Measurements from ENCODE around the gene PKN2. TPM values are rescaled to one million over a fixed set of nuclear protein-coding genes. Genes with fewer than 3 reads are reported as not detected.

Gene PKN2
- total RNA-seq, 1 experiment from 2014 or later = 32.6 TPM

- DNase-seq (ENCODE audit: low spot score) (no peak), ATAC-seq (no peak)
- Mint-ChIP-seq H3K9me3 (no peaks in the 10 kb centered on the region), H3K4me3 (no peak overlapping the region), H3K36me3 (no peaks in the 10 kb centered on the region; the same call in 1 of the 2 replicates), H3K27me3 (ENCODE audit: low read depth) (no peaks in the 10 kb centered on the region), H3K4me1 (peaks cover 22% of the 10 kb centered on the region), H3K27ac (no peak overlapping the region)
- CTCF ChIA-PET = no interaction called here
- POLR2A ChIA-PET = no interaction called here
- TF ChIP-seq, protein P1, sequence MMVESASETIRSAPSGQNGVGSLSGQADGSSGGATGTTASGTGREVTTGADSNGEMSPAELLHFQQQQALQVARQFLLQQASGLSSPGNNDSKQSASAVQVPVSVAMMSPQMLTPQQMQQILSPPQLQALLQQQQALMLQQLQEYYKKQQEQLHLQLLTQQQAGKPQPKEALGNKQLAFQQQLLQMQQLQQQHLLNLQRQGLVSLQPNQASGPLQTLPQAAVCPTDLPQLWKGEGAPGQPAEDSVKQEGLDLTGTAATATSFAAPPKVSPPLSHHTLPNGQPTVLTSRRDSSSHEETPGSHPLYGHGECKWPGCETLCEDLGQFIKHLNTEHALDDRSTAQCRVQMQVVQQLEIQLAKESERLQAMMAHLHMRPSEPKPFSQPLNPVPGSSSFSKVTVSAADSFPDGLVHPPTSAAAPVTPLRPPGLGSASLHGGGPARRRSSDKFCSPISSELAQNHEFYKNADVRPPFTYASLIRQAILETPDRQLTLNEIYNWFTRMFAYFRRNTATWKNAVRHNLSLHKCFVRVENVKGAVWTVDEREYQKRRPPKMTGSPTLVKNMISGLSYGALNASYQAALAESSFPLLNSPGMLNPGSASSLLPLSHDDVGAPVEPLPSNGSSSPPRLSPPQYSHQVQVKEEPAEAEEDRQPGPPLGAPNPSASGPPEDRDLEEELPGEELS (CRISPR knock-in tag; IDR thresholded peaks at IDR 0.05) = no peak
- TF ChIP-seq RELA (CRISPR knock-in tag; IDR thresholded peaks at IDR 0.05; ENCODE audit: borderline replicate concordance) = no peak
- TF ChIP-seq ATF3 (CRISPR knock-in tag; conservative IDR thresholded peaks at IDR 0.05) = no peak
- no peak for TF ChIP-seq TEAD4 (CRISPR knock-in tag; IDR thresholded peaks at IDR 0.05)
- TF ChIP-seq, protein P2, sequence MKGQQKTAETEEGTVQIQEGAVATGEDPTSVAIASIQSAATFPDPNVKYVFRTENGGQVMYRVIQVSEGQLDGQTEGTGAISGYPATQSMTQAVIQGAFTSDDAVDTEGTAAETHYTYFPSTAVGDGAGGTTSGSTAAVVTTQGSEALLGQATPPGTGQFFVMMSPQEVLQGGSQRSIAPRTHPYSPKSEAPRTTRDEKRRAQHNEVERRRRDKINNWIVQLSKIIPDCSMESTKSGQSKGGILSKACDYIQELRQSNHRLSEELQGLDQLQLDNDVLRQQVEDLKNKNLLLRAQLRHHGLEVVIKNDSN (CRISPR knock-in tag; IDR thresholded peaks at IDR 0.05) = no peak
- no peak for TF ChIP-seq ETV6 (CRISPR knock-in tag; IDR thresholded peaks at IDR 0.05)
- TF ChIP-seq KAT7 (CRISPR knock-in tag; IDR thresholded peaks at IDR 0.05; ENCODE audit: borderline replicate concordance) = no peak
- TF ChIP-seq TEAD1 (CRISPR knock-in tag; IDR thresholded peaks at IDR 0.05) = no peak
- no peak for TF ChIP-seq ATF2 (CRISPR knock-in tag; IDR thresholded peaks at IDR 0.05; ENCODE audit: borderline replicate concordance, low read depth)
- no peak for TF ChIP-seq ZNF671 (CRISPR knock-in tag; IDR thresholded peaks at IDR 0.05)
- TF ChIP-seq, protein P3, sequence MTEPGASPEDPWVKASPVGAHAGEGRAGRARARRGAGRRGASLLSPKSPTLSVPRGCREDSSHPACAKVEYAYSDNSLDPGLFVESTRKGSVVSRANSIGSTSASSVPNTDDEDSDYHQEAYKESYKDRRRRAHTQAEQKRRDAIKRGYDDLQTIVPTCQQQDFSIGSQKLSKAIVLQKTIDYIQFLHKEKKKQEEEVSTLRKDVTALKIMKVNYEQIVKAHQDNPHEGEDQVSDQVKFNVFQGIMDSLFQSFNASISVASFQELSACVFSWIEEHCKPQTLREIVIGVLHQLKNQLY (CRISPR knock-in tag; IDR thresholded peaks at IDR 0.05) = no peak
- no peak for TF ChIP-seq ATF6 (CRISPR knock-in tag; IDR thresholded peaks at IDR 0.05)
- no peak for TF ChIP-seq PRRX2 (CRISPR knock-in tag; IDR thresholded peaks at IDR 0.05)
- TF ChIP-seq ZNF263 (CRISPR knock-in tag; IDR thresholded peaks at IDR 0.05; ENCODE audit: low read depth) = no peak
- TF ChIP-seq, protein P4, sequence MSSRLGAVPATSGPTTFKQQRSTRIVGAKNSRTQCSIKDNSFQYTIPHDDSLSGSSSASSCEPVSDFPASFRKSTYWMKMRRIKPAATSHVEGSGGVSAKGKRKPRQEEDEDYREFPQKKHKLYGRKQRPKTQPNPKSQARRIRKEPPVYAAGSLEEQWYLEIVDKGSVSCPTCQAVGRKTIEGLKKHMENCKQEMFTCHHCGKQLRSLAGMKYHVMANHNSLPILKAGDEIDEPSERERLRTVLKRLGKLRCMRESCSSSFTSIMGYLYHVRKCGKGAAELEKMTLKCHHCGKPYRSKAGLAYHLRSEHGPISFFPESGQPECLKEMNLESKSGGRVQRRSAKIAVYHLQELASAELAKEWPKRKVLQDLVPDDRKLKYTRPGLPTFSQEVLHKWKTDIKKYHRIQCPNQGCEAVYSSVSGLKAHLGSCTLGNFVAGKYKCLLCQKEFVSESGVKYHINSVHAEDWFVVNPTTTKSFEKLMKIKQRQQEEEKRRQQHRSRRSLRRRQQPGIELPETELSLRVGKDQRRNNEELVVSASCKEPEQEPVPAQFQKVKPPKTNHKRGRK (CRISPR knock-in tag; IDR thresholded peaks at IDR 0.05; ENCODE audit: borderline replicate concordance) = no peak
- no peak for TF ChIP-seq ZNF532 (CRISPR knock-in tag; IDR thresholded peaks at IDR 0.05; ENCODE audit: borderline replicate concordance)
- no peak for TF ChIP-seq HMGA2 (CRISPR knock-in tag; IDR thresholded peaks at IDR 0.05)
- TF ChIP-seq ZNF416 (CRISPR knock-in tag; IDR thresholded peaks at IDR 0.05) = no peak
These were observed 58.5 kb downstream of the PKN2 start for GRCh38 chr1:88742531-88742930.

Data from WTC11 (cell line).